Anterior cingulate cortex (tissue), 58 donors: ENCODE results near the gene FGF2.
"Not testable (repeated sequence)": the region's sequence is repeated elsewhere in the genome, so short reads cannot be mapped to it uniquely, and the experiment has no call there.

Experiments
- DNase-seq, 58 donors: peaks; one replicate each; lab custom pipeline; 2025; lab: John Stamatoyannopoulos, UW

FGF2 gene

GRCh38 chr4:122826553-122827257 is at the start of gene FGF2:
TSS of gene FGF2 (plus strand) at chr4:122826831. CDS start at chr4:122827175, 344 bp downstream.
- peak in 57 of 58 donors; percentile 6 to 80 (median 56) for DNase-seq

GRCh38 chr4:122776916-122777315 is 49.7 kb upstream of the FGF2 start:
- no peak for DNase-seq

- no peak for DNase-seq
These were observed 48.6 kb upstream of the FGF2 start for GRCh38 chr4:122777846-122778673.

GRCh38 chr4:122781486-122781885 is 45.1 kb upstream of the FGF2 start:
- DNase-seq, result no peak

GRCh38 chr4:122783301-122784215 is 43.1 kb upstream of the FGF2 start:
- peak in 6 of 58 donors; percentile 0 to 23 (median 6) for DNase-seq

GRCh38 chr4:122784261-122784660 is 42.4 kb upstream of the FGF2 start:
- DNase-seq, result no peak

- DNase-seq, result no peak
These were observed 41.5 kb upstream of the FGF2 start for GRCh38 chr4:122785099-122785498.

- not testable (repeated sequence) for DNase-seq
These were observed 40.3 kb upstream of the FGF2 start for GRCh38 chr4:122786296-122786695.

- DNase-seq, result not testable (repeated sequence)
These were observed 39.7 kb upstream of the FGF2 start for GRCh38 chr4:122786920-122787319.

- no peak for DNase-seq
These were observed 38.7 kb upstream of the FGF2 start for GRCh38 chr4:122787940-122788339.

GRCh38 chr4:122788935-122789334 is 37.7 kb upstream of the FGF2 start:
- no peak for DNase-seq

- DNase-seq, result no peak
These were observed 32.8 kb upstream of the FGF2 start for GRCh38 chr4:122793811-122794210.

- DNase-seq, result no peak
These were observed 29.7 kb upstream of the FGF2 start for GRCh38 chr4:122796801-122797404.

GRCh38 chr4:122797405-122798094 is 29.1 kb upstream of the FGF2 start:
- no peak for DNase-seq

- peak in 3 of 58 donors; percentile 2 to 10 (median 10) for DNase-seq
These were observed 28.5 kb upstream of the FGF2 start for GRCh38 chr4:122798101-122798500.

- no peak for DNase-seq
These were observed 27.7 kb upstream of the FGF2 start for GRCh38 chr4:122798917-122799316.

GRCh38 chr4:122803788-122804208 is 22.8 kb upstream of the FGF2 start:
- DNase-seq, result no peak

- no peak for DNase-seq
These were observed 19.5 kb upstream of the FGF2 start for GRCh38 chr4:122806981-122807679.

- no peak for DNase-seq
These were observed 16.0 kb upstream of the FGF2 start for GRCh38 chr4:122810669-122811068.
